Measurements from ENCODE around the gene HECTD1.
"Not testable (repeated sequence)": the region's sequence is repeated elsewhere in the genome, so short reads cannot be mapped to it uniquely, and the experiment has no call there.

The HECTD1 gene

DNA sequence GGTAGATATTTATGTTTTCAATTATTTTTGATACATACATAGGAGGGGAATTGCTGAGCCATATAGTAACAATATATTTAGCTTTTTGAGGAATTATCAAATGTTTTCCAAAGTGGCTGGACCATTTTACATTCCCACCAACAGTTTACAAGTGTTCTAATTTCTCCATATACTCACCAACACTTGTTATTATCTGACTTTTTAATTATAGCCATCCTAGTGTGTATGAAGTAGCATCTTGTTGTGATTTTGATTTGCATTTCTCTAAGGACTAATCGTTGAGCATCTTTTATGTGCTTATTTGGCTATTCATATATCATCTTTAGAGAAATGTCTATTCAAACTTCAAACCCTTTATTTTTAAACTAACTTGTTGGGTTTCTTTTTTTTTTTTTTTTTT lies 17.2 kb upstream of the HECTD1 start:
- DNase-seq = no peak

DNA sequence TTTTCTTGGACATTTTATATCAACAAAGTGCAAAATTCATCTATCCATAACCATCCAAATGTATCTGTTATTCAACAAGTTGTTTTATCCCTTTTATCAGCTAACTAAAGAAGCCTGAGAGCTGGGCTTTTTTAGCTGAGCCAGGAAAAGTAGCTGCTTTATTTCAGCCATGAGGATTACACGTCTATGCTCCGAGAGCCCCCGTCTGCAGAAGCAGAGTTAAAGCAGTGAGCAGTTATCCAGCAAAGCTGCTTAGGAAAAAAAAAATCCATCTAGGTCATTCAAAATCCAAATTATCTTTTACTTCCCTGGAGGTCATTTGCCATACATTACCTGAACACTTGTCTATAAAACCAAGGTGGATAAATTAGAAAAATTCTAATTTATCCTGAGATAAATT lies 15.7 kb upstream of the HECTD1 start:
- no peak for DNase-seq

DNA sequence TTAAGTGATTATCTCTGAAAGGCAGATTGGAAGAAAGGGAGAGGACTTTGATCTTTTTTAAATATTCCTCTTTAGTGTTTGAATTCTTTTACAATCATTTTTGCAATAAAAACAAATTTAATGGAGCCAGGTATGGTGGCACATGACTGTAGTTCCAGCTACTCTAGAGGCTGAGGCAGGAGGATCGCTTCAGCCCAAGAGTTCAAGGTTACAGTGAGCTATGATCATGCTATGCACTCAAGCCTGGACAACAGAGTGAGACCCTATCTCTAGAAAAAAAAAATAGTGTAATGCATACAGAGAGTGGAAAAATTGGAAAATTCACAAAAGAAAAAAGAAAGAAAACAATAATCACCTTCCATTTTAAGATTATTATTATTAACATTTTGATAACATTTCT lies 15.2 kb upstream of the HECTD1 start:
- no peak for DNase-seq

DNA sequence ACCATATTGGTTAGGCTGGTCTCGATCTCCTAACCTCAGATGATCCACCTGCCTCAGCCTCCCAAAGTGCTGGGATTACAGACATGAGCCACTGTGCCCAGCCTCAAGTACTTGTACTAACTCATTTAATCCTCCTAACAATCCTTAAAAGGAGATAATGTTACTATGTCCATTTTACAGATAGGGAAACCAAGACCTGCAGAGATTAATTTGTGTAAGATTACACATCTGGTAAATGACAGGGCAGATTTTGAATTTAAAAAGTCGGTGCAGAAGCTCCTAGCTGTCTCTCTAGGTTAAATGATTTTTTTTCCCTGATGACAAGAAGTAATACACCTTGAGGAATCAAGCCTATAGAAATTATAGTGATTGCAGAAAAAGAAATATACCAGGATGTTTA lies 13.7 kb upstream of the HECTD1 start:
- DNase-seq = no peak

DNA sequence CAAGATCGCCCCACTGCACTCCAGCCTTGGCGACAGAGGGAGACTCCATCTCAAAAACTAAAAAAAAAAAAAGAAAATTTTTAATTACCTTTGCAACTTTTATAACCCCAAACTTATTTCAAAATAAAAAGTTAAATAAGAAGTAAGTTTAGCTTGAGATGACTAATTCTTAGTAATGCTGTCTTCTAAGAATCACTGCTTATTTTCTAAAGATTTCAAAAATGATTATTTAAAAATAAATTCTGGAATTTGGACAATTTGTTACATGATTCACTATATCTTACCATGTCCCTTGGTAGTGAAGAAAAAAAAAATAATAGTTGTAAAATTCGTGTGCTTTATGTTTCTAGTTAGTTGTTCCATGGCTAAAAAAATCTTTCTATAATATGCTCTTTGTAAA lies 11.6 kb upstream of the HECTD1 start:
- DNase-seq = no peak

DNA sequence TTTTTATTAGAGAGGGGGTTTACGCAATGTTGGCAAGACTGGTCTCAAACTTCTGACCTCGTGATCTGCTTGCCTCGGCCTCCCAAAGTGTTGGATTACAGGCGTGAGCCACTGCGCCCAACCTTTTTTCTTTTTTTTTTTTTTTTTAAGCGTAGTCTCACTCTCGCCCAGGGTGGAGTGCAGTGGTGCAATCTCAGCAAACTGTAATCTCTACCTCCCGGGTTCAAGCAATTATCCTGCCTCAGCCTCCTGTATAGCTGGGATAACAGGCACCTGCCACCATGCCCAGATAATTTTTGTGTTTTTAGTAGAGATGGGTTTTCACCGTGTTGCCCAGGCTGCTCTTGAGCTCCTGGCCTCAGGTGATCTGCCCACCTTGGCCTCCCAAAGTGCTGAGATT lies 8.8 kb upstream of the HECTD1 start:
- DNase-seq = no peak

DNA sequence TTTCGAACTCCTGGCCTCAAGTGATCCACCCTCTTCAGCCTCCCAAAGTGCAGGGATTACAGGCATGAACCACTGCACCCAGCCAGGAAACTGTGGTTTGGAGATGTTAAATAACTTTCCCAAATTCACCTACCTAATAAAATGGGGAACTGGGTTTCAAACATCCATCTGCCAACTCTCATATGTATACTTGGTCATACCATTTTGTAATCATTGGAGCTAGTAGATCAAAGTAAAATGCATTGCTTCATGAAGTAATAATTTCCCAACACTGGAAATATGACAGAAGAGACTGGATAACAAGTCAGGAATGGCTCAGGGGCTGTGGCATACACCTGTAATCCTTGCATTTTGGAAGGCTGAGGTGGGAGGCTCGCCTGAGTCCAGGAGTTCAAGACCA lies 5.3 kb upstream of the HECTD1 start:
- DNase-seq = no peak

DNA sequence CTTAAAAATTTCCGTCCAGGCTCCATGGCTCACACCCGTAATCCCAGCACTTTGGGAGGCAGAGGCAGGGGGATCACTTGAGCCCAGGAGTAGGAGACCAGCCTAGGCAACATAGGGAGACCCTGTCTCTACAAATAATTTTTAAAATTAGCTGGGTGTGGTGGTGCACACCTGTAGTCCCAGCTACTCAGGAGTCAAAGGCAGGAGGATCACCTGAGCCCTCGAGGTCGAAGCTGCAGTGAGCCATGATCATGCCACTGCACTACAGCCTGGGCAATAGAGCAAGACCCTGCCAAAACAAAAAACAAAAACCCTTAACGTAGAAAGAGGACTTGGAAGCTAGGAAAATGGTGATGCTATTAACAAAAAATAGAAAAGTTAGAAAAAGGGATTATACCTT lies 2.0 kb upstream of the HECTD1 start:
- DNase-seq = no peak

DNA sequence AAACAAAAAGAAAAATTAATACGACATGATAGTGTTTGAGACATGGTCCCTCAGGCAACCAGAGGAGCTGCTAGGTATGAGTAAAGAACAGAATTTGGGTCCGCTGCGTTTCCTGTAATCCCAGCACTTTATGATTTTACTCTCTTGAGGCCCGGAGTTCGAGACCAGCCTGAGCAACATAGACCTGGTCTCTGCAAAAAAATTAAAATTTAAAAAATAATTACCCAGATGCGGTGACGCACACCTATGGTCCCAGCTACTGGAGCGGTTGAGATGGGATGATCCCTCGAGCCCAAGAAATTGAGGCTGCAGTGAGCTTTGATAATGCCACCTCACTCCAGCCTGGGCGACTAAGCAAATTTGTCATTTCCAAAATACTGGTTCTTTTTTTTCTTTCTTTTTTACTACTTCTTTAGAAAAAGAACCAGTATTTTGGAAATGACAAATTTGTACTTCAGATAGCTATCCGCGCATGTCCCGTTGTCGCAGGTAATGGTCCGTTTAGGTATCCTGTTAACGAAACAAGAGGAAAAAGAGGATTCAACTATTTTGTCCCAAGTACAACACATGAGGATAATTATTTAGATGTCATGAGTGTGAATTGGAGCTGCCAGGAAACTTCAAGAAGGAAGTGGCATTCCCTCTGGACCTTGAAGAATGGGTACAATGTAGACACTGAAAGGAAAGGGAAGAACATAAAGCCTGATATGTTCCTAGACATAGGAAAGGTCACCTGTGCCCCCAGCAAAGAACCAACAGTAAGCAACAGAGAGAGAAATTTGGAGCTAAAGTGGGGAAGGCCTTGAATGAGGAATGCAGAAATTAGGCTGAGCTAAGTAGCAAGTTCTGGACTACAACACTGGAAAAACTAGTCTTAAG lies 1.2 kb upstream of the HECTD1 start:
- DNase-seq = peak in 2 of 3 experiments; percentile 15 to 48

DNA sequence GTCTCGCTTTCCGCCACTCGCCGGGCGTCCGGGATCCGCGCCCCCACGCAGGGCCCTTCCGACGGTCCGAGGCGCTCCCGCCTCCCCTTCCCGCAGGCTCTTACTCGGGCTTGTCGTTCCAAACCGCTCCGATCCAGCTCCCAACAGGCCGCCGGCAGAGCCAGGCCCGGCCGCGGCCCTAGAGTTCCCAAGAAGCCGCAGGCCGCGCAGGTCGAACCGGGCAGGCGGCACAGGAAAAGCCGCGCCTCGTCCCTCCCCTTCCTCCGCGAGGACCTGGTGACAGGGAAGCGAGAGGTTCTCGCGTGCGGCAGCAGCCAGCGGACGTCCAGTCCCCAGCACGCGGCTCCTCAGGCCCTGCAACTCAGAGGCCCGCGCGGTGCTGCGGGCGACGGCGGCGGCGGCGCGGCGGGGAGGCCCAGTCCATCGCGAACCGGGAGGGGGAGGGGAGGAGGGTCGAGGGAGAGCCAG lies 272 bp downstream of the HECTD1 start:
- peak in 2 of 3 experiments; percentile 84 to 99 for DNase-seq

DNA sequence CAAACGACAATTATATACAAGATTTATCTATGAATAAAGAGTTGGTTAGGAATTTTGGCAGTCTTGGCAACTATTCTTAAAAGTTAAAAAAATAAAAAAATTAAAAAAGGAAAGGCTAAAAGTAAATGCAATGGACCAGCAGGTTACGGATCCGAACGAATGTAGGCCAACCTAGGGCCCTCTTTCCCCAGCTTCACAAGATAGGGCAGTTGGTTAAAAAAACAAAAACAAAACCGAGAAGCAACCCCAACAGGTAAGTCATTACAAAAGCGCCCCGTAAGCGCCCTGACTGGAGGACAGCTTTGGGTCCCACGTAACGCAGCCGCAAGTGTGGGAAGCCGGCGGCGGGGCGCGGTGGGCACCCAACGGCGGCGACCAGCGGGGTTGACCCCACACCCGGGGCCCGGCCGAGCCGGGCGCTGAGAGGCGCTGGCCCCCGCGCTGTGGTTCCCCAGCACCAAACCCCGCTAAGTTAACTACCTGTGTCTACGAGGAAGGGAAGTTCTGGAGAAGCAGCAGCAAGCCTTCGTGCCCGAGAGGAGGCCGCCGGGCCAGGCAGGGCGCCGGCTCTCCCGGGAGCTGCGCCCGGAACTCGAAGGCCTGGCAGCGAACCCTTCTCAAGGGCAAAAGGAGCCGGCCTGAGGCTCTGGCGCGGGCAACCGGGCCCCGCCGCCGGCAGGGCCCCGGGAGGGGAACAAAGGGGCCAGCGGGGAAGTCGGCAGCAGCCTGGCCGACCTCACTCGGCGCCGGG lies 882 bp downstream of the HECTD1 start:
- DNase-seq = peak in 2 of 3 experiments; percentile 47 to 87

DNA sequence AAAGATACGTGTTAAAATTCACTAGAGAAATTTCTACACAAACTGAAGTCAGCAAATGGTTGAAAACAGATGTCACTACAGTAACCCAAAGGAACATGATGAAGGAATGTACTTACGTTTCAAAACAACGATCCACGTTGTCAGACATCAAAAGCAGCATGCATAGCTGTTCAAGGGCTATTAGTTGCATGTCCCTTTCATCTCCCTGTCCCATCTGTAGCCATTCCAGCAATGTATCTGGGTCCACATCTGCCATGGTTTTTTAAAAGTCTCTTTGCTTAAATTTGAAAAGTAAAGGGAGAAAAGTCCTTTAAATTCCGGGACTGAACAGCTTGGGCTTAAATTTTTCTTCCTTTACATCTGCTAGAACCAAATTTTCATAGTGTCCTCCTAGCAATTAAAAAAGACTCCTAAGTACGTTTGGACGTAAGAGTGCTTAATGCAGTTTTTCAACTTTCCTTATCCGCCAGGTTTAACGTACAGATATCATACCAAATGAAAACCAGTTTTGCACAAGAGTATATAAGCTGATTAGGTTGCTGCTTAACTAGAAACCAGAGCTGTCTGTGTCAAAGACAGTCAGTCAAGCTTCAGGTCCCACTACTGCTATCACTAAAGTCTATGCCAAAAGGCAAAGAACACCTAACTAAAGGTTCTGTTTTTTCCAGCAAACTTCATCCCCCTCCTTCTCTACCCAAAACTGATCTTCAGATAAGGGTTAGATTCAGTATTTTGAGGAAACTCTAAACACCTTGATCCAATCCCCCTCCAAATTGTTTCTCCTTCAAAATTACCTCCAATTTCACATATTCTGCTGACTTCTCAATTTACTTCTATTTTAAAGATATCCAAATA lies 1.7 kb downstream of the HECTD1 start:
- DNase-seq = peak; percentile 11 to 60 (median 16)

DNA sequence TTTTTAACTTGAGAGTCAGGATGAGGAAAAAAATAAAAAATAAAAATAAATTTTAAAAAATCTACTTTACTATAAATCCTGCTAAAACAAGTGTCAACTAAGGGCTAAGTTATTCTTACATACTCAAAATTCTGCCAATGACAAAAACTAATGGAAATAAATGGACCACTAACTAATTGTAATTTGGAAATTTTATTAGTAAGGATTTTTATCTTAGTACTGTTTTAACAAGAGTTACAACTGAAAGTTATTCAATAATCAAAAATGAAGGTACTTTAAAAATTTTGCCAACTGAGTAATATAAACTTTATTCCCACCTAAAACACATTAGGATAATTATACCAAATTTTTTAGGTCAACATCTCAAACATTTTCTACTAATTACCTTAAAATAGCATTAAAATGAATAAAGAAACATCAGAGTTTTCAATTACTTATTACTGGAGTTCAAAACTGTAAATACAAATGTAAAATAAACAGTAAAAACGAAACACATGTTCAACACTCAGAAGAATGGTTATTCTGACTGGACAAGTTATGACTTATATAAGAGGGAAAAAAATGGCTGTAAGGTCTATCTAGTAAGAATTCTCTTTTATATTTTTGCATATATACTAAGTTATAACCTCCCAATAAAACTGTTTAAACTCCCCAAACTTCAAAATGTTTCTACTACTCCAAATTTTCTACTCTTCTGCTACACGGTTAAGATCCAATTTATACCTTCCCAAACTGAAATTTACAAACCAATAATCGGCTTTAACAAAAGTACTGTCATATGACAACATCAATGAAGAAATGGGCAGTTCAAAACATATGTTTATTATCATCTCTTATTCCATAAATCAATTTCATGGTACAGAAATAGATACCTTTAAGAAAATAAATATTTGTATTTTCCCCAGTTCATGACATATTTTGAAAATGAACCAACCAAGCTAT lies 2.7 kb downstream of the HECTD1 start:
- no peak for DNase-seq

DNA sequence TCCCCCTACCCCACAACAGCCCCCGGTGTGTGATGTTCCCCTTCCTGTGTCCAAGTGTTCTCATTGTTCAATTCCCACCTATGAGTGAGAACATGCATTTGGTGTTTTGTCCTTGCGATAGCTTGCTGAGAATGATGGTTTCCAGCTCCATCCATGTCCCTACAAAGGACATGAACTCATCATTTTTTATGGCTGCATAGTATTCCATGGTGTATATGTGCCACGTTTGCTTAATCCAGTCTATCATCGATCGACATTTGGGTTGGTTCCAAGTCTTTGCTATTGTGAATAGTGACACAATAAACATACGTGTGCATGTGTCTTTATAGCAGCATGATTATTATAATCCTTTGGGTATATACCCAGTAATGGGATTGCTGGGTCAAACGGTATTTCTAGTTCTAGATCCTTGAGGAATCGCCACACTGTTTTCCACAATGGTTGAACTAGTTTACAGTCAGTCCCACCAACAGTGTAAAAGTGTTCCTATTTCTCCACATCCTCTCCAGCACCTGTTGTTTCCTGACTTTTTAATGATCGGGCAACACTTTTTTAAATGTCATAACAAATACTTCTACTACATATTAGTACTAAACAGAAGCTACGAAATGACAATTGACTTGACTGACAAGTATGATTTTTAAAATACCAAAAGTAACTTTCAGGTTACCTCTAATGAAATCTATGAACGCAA lies 3.5 kb downstream of the HECTD1 start:
- DNase-seq = not testable (repeated sequence)

DNA sequence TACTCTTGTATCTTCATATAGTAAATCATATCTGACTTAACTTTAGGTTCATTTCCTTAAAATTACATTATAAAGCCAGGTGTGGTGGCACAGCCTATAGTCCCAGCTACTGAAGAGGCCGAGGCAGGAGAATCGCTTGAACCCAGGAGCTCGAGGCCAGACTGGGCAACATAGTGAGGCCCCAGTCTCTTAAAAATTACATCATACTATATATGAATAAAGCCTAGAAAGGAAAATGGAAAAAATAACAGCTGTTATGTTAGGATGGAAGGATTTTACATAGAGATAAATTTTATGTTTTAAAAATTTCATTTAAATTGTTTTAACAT lies 4.2 kb downstream of the HECTD1 start:
- no peak for DNase-seq

DNA sequence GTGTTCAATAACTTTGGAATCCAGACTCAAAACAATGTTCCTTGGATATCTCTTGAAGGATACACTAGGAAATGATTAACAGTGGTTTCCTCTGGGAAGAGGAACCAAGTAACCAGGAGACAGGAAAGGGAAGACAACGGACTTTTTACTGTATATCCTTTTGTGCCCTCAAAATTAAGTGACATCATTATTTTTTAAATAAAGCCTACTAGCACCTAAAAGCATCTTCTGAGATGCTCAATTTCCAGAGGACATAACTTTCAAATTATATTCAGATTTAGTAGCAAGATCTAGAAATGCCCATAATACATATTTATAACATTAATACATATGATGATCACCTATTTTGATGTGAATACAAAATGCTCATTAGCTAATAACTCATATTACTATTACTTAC lies 6.5 kb downstream of the HECTD1 start:
- no peak for DNase-seq

DNA sequence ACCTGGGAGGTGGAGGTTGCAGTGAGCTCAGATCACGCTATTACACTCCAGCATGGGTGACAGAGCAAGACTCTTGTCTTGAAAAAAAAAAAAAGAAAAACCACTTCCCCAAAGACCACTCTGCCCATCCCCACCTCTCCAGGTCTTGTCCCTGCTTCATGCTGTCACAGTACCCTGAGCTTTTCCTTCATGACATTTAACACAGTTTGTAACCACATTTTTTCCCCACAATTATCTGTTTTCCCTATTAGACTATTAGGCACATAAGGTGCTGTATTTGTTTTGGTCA lies 6.9 kb downstream of the HECTD1 start:
- DNase-seq = no peak

DNA sequence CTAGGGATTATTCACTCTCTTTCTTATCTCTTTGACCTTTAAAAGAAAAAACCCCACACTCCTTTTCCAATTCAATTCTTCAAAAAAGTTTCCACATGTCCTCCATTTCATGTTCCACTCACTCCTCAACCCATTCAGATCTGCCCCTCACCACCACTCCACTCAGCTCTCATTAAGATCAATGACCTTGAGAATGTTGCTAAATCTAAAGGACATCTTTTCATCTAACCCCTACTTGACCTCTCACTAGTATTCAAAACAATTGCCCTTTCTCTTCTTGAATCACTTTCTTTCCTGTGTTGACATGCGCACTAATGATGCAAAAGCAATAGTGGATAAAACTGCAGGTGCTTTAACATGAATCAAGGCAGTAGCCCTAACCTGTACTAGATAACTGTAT lies 9.9 kb downstream of the HECTD1 start:
- DNase-seq = no peak

DNA sequence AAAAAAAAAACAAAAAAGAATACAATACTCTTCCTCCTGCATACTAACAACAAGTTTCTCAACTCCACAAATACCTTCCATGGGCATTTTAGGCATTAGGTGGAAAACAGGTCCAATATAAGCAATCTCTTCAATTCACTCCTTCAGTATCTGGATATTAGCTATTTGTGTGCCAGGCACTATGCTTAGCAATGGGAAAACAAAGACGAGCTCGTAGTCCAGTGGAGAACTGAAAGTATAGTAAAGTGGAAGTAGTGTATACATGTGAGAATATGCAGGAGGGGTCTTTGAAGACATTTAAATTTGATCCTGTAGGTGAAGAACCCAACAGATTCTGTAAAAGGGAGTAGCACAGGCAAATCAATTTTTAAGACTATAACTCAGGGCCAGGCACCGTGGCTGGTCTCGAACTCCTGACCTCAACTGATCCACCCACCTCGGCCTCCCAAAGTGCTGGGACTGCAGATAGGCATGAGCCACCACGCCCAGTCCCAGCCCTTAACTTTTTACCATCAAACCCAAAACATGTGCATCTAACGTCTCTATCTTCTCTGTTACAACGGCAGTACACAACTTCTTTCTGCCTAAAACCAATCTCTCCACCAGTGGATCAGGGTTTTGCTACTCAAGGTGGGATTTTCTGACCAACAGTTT lies 10.6 kb downstream of the HECTD1 start:
- DNase-seq = no peak

DNA sequence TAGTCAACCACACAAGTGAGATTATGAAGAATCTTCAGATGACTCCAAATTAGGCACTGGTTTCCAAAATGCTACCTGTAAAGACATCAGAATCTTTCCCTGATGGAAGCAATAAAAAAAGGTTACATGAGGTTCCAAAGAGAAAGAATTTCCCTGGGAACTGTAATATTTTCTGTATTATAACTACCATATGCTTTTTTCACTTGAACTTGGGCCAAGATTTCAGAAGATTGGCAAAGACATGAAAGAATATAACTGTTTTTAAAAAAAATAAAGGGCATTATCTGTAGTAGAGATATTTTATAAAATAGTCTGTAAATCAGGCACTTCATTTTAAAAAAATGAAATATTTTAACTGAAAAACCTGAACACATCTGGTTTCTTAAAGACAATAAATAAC lies 12.9 kb downstream of the HECTD1 start:
- DNase-seq = no peak

DNA sequence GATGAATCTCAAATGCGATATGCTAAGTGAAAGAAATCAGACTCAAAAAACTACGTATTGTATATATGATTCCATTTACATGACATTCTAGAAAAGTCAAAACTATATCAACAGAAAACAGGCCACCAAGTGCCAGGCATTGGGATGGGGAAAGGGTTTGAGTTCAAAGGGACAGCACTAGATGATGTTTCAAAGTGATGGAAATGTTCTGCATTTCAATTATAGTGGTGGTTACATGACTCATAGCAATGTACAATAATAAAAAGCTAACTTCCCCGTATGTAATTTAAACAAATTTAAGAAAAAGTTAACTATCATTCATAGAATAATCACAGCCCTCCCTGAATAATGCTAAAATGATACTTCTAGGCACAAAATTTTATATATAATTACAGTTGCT lies 13.5 kb downstream of the HECTD1 start:
- no peak for DNase-seq

Data from NCI-H1417 (cell line).